NCI-H748 (cell line): ENCODE data around the gene GORASP1.
"Not testable (repeated sequence)": the region's sequence is repeated elsewhere in the genome, so short reads cannot be mapped to it uniquely, and the experiment has no call there.

Experiments
- DNase-seq: peaks from one replicate; lab custom pipeline; 2025; ENCODE audit not compliant: unreplicated experiment; lab: John Stamatoyannopoulos, UW

GORASP1 gene

GRCh38 chr3:39075910-39076309 is 31.5 kb downstream of the GORASP1 start:
- DNase-seq = no peak

- DNase-seq = no peak
Observed at GRCh38 chr3:39068556-39068955, 38.9 kb downstream of the GORASP1 start.

DNA sequence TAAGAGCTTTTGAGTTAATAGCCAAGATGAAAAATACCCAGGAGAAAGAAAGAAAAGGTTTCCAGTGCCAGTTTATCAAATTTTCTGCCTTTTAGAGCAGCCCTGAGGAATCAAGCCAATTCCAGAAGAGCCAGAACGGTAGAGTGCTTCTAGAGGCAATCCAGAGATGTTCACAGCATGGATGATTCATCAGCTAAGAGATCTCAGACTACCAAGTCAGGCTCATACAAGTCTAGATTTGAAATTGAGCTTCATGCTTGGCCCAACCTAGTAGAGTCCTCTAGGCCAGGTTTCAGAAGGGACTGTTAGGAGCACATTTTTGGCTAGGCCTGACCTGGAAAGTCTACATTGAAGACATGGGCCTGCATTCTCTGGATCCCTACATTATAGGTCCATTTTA is 40.1 kb downstream of the GORASP1 start:
- DNase-seq = no peak

DNA sequence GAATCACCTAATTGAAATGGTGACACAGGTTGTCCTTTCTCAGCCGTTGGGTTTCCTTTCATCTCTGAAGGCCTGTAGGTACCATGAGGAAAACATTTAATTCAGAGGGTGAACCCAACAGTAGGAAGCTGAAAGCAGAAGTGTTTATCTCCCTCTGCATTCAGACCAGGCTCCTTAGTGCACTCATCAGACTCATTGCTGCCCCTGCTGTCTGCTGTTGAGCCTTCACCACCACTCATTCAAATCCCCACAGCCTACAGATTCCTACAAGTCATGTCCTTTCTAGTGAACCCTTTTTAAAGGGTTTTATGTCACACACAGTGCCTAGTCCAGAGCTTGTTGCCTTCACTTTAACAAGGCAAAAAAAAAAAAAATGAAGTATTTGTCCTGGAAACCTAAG is 42.2 kb downstream of the GORASP1 start:
- DNase-seq = no peak

DNA sequence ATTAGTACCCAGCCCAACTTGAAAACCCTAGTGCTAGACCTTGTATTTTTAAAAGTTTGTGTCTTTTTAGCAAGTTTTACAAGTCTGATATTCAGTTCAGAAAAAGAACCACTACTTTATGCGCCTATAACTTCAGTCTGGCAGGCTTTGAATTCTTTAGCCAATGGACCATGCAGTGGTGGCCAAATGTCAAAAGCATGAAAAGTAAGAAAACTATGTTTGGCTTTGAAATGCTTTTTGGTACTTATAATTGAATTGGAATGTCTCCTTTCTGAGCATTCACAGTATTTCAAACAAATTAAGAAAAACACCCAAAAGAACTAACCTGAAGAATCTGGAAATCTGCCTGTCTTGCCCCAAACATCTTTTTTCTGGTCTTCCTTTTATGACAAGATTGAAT is 42.8 kb downstream of the GORASP1 start:
- no peak for DNase-seq

GRCh38 chr3:39063143-39063542 is 44.3 kb downstream of the GORASP1 start:
- no peak for DNase-seq

DNA sequence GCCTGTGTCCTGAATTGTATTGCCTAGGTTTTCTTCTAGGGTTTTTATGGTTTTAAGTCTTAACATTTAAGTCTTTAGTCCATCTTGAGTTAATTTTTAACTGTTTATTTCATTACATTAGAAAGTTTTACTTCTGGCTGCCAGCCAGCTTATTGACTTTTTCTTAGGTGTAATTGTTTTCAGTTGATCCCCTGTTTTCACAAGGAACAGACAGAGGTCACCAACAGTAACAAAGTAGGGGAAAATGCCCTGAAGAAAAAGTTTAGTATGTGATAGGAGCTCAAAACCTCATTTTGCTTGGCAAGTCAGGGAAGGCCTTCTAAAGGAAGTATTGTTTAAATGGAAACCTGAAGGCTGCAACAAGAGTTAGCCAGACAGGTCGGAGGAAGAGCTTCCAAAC is 45.2 kb downstream of the GORASP1 start:
- no peak for DNase-seq

DNA sequence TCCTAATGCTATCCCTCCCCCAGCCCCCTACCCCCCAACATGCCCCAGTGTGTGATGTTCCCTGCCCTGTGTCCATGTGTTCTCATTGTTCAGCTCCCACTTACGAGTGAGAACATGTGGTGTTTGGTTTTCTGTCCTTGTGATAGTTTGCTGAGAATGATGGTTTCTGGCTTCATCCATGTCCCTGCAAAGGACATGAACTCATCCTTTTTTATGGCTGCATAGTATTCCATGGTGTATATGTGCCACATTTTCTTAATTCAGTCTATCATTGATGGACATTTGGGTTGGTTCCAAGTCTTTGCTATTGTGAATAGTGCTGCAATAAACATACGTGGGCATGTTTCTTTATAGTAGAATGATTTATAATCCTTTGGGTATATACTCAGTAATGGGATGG is 46.2 kb downstream of the GORASP1 start:
- DNase-seq = not testable (repeated sequence)

DNA sequence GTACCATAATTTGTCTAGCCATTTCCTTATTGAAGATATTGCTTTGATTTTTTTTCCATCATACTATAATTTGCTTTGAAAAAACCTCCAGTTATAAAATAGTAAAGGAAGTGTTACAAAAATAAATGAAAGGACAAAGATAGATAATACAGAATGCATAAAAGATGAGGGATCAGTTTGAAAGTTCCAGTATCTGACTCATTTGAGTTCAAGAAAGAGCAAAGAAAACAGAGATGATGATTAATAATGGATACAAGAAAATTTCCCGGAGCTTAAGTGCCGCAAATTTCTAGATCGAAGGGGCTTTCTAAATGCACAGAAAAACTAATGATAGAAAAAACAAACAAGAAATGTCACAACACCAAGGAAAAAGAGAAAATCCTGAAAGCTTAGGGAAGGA is 51.3 kb downstream of the GORASP1 start:
- DNase-seq = no peak

- DNase-seq = no peak
Observed at GRCh38 chr3:39053696-39054095, 53.7 kb downstream of the GORASP1 start.

DNA sequence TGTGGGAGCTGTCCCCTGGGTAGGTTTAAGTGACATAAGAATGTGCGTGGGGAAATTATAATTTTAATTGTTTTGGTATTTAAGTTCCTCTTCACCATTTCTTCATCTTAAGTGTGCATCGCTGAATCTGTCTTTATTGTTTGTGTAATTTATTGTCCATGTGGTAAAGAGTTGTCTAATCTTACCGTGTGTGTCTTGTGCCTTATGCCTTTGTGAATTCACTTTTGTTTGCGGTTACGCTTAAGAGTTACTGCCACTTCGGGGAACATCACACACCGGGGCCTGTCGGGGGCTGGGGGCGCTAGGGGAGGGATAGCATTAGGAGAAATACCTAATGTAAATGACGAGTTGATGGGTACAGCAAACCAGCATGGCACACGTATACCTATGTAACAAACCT is 54.8 kb downstream of the GORASP1 start:
- DNase-seq = peak; percentile 14

- DNase-seq = peak; percentile 92
Observed at GRCh38 chr3:39051649-39052561, 55.5 kb downstream of the GORASP1 start, which contains the start of the genes SCN11A and WDR48. SCN11A (minus strand) TSS chr3:39051944; CDS start chr3:38950362, 101,582 bp downstream. WDR48 (plus strand) TSS chr3:39052016; CDS start chr3:39052026, 10 bp downstream.

DNA sequence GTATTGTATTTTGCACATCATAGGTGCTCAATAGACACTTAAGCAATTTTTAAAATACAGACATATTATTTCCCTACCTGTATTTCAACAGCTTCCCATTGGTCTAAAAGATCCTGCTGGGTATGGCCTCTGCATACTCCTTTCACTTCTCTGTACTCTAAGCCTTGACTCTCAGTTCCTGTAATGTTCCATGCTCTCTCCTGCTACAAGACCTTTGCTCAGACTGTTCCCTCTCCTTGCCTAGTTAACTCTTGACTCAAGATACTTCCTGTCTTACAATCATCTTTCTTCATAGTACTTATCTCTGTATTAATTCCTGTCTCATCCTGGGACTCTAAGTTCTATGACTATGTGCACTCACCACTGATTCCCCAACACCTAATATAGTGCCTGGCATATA is 57.4 kb downstream of the GORASP1 start:
- no peak for DNase-seq
